Measurements from ENCODE around the gene RPL35A.
"Not testable (repeated sequence)": the region's sequence is repeated elsewhere in the genome, so short reads cannot be mapped to it uniquely, and the experiment has no call there.

DNA sequence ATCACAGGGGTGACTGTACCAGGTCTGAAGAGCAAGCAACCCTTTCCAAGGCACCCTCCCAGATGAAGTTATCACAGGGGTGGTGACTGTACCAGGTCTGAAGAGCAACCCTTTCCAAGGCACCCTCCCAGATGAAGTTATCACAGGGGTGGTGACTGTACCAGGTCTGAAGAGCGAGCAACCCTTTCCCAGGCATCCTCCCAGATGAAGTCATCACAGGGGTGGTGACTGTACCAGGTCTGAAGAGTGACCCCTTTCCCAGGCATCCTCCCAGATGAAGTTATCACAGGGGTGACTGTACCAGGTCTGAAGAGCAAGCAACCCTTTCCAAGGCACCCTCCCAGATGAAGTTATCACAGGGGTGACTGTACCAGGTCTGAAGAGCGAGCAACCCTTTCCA, 41.4 kb upstream of the RPL35A start:
- TF ChIP-seq, protein P1, sequence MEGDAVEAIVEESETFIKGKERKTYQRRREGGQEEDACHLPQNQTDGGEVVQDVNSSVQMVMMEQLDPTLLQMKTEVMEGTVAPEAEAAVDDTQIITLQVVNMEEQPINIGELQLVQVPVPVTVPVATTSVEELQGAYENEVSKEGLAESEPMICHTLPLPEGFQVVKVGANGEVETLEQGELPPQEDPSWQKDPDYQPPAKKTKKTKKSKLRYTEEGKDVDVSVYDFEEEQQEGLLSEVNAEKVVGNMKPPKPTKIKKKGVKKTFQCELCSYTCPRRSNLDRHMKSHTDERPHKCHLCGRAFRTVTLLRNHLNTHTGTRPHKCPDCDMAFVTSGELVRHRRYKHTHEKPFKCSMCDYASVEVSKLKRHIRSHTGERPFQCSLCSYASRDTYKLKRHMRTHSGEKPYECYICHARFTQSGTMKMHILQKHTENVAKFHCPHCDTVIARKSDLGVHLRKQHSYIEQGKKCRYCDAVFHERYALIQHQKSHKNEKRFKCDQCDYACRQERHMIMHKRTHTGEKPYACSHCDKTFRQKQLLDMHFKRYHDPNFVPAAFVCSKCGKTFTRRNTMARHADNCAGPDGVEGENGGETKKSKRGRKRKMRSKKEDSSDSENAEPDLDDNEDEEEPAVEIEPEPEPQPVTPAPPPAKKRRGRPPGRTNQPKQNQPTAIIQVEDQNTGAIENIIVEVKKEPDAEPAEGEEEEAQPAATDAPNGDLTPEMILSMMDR (IDR thresholded peaks at IDR 0.05) = not testable (repeated sequence)
- not testable (repeated sequence) for TF ChIP-seq ZFX (IDR thresholded peaks at IDR 0.05; ENCODE audit: borderline replicate concordance)

Data from 22Rv1 (cell line).